ENCODE measurements around the gene DLG4.

The DLG4 gene

DNA sequence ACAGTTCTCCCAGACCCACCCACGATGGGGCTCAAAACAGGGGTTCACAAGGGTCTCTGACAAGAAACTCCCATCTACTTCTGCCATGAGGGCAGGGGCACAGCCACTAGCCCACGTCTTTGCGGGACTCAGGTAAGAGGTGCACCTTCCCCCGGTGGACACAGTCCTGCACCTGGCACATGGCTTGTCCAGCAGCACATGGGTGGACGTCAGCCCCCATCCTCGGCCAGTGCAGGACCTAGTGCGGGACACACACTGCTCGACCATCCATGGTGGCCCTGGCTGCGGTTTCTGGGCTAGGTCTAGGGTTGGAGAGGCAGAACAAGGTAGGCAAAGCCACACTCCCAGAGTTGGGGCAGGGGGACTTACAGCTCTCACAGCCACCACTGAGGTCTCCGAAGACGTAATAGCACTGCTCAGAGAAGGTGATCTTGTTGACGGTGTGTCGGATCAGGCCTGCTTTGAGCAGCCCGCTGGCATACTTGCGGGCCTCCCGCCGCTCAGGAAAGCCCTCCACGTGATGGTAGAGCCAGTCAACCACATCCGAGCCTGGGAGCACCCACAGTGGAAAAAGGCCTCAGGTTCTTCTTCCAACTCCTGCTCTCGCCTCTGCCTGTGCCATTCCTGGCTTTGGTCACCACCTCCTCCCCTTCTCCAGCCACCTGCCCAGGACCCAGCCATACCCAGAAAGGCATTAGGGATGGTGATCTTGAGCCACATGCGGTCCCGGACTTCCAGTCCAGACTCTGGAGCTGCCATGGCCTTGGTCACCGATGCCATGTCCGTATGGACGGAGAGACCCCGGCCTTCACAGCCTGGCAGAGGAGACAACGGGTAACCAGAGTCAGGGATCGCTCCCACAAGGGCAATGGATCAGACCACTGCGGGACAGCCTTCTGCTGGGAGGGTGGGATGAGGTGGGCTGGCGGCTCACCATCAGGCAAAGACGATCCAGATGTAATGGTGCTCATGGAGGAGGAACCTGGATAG, 7.4 kb upstream of the DLG4 start:
- no peak for DNase-seq

DNA sequence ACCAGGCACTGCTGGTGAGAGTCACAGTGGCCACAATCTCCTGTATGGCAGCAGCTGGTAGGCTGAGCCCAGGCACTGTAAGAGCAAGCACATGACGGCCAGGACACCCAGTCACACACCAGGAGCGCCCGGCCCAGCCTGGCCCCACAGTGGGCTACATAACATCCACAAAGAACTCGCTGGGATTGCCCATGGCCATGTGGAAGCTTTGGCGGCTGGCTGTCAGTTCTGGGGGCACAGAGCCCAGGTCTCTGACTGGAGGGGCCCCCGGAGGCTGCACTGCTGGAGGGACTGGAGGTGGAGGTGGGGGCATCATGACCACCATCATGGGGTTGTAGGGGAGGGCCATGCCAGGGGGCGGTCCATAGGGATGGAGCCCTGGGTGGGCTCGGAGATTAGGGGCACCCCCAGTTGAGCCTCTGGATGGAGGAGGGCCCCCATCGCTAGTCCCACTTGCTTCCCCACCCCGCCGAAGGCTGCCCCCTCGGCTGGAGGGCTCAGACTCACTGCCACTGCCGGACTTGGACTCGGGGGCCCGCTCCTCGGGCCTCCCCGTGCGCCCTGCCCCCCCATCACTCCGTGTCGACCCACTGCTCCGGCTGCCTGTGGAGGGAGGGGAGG, 6.2 kb upstream of the DLG4 start:
- DNase-seq = no peak

DNA sequence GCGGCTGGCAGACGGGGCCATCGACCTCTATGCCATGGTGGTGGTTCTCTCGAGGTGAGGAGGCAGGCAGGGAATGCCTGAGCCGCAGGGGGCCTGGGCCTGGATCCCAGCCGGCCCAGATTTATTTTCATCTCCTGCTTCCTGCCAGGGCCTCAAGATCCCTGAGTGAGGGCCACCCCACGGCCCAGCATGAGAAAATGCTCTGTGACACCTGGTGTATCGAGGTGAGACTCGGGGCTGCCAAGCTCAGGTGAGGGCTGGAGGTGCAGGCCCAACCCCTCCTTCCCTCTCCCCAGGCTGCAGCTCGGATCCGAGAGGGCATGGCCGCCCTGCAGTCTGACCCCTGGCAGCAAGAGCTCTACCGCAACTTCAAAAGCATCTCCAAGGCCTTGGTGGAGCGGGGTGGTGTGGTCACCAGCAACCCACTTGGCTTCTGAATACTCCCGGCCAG, 5.0 kb upstream of the DLG4 start:
- DNase-seq = no peak

DNA sequence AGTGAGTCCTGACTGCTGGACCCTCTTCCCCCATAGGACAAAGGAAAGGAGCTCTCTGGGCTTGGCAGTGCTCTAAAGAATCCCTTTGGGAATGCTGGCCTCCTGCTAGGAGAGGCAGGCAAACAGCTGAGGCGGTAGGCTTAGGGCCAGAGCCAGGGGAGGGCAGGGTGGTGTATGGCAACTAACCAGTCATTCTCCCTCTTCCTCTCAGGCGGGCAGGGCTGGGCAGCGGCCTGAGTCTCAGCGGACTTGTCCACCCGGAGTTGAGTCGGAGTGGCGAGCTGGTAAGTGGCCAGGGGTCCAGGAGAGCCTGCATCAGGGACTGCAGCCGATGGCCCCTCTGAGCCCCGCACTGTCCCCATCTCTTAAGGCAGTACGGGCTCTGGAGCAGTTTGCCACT, 4.5 kb upstream of the DLG4 start:
- DNase-seq = no peak

DNA sequence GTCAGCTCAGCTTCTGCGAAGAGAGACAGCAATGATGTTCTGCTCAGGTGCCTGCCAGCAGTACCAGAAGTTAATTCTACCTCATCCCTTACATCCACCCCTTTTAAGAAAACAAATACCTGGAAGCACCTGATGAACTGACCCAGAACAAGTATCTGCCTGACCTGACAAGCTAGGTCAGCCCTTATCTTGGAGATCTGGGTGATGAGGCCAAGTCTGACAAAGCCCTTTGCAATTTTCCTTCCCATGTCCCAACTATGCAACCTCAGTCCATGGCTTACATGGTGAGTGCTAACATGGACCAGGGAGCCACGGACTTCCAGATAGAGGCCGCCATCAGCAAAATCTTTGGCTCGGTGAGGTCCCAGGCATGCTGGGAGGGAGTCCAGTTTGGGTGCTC, 3.7 kb upstream of the DLG4 start:
- DNase-seq = no peak

DNA sequence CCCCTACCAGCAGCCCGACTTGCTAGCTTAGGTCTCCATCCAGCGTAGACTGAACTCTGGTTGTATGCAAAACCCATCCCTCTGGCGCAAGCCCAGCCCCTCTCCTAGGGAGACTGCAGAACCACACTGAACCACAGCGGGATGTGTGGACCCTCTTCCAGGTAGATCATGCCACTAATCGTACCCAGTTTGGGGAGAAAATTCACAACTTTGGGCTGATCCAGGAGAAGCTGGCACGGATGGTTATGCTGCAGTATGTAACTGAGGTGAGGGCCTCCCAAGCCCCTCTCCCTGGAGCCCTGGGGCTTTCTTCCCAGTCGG, 3.3 kb upstream of the DLG4 start:
- DNase-seq = no peak

DNA sequence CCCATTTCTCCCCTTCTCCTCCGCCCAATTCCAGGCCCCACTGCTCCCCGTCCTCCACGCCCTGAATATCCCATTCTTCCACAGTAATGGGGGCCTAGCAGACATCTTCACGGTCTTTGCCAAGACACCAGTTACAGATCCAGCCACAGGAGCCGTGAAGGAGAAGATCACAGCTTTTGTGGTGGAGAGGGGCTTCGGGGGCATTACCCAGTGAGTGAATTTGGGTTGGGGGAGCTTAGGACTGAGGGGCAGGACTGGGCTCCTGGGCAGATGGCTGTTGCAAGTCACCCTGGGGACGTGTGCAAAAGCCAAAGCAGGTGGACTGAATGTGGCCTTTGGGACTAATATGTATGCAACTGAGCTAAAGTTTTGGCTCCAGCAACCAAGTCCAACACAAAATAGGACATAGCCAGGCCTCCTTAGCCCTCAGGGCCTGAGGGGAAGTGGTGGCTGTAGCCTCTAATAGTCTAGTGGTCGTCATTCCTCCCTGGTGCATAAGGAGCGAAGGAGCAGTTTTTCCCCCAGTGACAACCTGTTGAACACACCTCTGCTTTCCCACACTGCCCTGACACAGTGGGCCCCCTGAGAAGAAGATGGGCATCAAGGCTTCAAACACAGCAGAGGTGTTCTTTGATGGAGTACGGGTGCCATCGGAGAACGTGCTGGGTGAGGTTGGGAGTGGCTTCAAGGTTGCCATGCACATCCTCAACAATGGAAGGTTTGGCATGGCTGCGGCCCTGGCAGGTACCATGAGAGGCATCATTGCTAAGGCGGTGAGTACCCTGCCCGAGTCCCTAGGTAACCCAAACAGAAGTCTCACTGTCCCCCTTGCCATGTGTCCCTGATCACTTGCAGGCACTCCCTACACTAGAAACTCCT, 2.7 kb upstream of the DLG4 start:
- DNase-seq = no peak

DNA sequence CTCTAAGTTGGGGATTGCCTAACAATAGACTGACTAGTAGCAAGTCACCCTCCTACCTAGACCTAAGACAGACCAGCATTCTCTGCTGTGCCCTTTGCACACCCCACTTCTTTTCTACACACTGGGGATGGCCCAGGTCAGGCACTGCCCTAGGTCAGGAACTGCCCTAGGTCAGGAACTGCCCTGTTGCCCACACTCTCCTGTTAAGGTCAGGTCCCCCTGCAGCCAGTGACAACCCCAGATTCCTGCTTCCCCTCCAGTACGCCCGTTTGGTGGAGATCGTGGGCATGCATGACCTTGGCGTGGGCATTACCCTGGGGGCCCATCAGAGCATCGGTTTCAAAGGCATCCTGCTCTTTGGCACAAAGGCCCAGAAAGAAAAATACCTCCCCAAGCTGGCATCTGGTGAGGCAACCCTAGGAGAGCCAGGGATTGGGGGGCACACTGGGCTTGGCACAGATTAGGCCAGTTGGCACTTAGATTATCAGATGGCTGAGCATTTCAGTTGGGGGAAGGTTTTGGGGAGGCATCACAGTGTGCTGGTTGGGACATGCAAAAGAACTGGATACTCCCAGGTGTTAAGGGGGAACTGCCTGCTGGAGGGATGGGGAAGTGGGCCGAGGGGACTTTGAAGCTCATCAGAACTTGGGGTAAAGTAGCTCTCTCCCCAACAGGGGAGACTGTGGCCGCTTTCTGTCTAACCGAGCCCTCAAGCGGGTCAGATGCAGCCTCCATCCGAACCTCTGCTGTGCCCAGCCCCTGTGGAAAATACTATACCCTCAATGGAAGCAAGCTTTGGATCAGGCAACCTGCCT, 1.8 kb upstream of the DLG4 start:
- DNase-seq = no peak

DNA sequence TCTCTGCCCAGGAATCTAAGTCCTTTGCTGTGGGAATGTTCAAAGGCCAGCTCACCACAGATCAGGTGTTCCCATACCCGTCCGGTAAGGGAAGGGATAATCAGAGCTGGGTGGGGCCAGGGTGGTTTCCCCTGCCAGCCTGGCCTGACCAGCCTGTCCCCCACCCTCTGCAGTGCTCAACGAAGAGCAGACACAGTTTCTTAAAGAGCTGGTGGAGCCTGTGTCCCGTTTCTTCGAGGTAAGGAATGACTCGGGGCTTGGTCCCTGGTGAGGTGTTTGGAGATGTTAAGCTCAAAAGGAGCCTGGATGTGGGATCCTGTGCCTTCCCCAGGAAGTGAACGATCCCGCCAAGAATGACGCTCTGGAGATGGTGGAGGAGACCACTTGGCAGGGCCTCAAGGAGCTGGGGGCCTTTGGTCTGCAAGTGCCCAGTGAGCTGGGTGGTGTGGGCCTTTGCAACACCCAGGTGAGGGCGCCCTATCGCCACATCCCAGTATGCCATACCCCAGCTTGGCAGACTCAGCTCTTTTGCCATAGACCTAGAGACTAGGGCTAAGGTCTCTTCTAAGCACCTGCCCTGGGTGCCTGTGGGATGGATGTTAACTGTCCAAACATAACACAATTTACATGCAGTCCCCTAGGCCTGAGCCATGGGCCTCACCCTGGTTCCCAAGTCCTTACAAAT, 1.1 kb upstream of the DLG4 start:
- DNase-seq = peak; percentile 62

DNA sequence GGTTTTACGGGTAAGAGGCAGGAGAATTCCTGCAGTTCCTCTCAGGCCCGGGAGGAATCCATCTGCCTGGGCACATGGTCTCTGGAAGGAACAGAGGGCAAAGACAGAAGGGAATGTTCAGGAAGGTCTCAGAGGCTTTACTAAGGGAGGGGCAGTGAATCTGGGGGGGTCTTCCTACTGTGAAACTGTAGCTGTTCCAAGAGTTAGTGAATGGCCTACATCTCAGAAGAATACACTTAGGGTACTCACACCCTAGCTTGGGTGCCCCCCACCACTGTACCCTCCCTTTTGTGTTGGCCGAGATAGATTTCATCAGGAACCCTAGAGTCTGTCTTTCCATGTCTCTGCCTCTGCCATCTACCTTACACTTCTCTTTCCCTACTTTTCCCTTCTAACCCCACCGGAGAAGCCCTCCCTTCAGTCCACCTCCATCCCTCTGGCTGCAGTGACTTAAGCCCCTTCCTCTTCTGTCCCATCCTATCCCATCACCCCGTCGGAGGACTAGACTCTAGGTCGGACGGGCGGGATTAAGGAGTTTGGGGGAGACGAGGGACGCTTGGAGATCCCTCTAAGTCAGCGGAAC, 316 bp downstream of the DLG4 start:
- DNase-seq = no peak

DNA sequence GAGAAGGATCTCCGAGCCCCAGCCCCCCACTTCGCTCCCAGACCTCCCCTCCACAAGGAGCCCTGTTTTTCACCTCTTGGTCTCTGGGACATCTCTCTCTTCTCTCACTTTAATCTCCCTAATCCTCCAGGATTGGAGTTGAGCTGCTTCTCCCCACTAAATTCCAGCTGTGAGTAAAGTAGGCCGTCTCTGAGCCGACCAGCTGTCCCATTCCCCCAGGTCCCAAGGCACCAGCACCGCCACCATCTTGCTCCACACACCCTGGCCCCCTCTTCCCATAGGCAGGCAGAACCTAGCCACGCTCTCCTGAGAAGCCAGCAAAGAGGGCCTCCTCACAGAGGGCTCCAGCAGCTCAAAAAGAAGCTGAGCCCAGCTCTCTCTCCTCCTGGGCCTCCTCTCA, 878 bp downstream of the DLG4 start:
- DNase-seq = no peak

DNA sequence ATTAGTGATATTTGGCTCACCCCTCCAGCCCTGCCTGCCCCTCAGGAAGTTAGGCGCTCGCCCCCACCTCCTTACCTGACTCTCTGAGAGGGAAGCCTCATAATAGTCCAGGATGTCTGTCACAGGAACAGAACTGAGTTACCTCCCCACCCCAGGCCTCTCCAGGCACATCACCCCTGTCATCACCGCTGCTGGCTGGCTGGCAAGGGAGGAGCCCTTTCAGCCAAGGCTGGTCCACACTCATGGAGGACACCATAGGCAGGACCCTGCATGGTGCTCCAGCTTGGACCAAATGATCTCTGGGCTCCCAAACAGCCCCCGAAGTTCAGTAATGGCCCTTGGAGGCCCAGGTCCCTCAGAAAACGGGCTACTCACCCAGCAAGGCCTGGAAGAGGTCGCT, 1.5 kb downstream of the DLG4 start:
- DNase-seq = no peak

DNA sequence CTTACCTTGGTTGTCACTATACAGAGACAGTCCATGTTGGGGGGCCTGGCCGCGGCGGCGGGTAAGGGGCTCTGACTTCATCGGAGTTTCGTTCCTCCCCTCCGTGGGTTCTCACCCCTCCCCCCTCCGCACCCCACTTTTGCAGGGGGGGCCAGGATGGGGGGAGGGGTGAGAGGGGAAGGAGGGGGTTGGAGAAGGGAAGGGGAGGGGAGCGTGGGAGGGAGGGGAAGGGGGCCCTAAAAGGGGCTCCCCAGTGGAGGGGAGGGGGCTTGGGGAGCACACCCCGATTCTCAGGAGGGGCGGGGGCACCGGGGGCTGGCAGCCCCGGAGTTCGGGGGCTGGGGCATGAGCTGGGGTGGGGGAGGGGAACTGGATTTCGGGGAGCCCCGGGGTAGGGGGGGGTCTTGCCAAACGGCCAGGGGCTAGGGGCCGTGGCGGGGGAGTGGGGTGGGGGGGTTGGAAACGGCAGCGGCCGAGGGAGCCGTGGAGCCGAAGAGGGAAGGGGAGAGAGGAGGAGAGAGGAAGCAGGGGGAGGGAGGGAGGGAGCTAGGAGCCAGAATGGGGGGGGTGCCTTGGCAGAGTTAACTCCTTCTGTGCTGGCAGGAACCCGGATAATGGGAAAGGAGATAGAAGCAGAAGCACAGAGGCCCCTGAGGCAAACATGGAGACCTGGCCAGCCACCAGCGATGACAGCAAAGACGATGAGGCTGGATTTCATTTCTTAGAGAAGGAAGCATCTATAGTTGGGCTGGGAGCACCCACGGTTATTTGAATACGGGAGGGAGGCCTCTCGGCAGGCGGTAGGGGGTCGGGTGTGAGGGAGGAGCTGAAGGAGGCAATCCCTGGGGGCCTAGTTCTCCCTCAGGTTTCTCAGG, 2.3 kb downstream of the DLG4 start:
- peak; percentile 83 for DNase-seq

DNA sequence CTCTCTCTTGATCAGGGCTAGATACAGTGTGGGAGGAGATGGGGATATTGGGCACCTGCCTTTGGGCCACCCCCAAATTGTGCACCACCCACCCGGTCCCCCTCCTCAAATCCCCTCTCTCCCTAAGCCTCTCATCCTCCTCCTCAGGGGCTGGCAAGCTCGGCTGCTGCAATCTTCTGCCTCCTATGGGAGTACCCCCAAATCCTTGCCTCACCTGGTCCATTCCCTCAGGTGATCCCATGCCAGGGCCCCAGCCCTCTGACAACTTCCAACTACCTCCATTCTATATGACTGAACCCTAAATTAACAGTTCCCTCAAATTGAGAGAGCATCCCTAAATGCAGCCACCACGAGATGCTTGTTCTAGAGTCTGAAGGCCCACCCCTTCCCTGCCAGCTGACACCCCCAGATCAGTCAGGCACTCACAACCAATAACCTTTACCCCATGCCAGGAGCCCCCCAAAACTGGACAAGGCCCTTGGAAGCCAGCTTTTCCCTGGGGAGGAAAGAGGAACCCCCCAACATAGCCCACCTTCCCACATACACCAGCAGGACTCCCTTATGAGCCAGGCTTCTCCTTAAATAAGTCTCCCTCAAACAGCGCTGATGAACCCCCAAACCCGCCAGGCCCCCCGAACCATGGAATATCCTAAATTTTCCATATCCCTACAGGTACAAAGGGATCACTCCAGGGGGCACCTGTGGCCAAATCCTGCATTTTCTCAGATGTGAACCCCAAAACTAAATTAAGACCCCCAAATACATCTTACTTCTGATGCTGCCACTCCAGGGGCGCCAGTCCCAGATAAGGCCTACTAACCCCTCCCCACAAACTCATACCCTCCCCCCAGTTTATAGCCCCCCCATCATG, 3.2 kb downstream of the DLG4 start:
- no peak for DNase-seq

DNA sequence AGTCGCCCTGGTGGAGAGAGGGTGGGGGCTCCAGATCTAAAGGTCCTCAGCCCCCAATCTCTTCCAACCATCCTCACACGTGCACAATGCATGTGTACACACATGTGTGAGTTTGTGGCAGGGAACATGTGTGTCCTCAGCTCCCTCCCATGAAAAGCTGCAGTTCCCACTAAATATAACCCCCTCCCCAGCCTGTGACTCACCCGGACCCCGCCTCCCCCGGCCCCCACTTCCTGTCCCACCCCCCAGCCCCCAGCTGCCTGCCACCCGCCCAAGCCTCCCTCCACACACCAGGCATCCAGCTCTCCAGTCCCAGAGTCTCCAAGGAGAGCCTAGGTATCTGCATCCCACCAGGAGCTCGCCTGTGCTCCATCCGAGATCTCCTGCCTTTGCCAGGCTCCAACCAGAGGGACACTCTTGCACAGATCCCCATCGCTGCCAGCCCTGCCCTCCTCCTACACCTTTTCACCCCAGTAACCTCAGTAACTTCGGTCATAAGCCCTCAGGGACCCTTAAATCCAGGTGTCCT, 3.9 kb downstream of the DLG4 start:
- DNase-seq = peak; percentile 57

DNA sequence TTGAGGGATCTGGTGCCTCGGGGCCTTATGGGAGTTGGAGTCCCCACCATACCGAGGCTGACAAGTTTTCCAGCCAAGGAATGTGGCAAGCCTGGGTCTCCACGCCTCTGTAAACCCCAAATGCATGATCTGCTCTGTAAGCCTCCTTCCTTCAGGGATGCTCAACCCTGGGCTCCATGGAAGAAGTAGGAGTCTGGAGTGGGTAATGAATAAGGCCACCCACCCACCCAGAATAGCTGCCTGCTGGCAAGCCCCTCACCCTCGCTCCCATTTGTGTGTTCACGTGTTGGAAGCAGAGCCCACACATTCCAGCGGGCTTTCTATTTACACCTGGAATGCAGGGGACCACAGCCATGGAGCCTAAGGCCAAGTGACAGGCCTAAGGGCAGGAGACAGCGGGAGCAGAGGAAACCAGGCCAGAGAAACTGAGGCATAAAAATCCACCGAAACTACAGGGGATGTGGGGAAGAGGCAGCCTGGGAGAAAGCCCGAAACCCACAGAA, 4.4 kb downstream of the DLG4 start:
- DNase-seq = no peak

DNA sequence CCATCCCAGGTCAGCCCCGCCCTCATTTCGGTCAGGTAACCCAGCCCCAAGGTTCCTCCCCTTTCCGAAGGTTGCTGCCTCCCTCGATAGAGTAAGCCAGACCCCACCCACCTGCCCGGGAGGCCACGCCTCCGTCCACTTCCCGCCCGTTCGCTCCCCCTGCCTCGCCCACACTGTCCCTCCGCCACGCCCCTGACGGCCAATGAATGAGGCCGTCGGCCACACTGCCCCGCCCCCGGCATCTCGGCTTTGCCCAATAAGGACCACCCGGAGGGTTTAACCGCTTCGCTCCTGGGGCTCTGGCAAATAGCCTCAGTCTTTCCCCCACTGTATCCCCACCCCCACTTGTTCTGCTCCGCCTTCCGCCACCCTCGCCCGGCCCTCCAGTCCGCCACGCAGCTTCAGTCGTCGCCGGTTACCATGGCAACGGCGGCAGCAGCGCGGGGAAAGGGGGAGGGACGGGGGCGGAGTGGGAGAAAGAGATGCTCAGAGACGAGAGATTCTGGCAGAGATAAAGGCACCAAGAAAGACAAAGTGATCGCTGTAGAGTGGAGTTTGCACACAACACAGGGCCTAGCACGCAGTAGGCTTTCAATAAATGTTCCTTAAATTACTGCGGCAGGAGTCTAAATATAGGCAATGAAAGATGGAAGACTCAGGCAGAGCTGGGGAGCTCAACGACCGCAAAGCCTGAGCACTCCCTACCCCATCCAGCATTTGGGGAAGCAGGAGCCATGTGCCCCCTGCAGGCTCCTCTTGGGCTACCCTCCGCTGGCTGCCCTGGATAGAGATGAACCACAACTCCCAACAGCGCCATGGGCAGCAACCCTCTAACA, 5.1 kb downstream of the DLG4 start:
- peak; percentile 98 for DNase-seq

DNA sequence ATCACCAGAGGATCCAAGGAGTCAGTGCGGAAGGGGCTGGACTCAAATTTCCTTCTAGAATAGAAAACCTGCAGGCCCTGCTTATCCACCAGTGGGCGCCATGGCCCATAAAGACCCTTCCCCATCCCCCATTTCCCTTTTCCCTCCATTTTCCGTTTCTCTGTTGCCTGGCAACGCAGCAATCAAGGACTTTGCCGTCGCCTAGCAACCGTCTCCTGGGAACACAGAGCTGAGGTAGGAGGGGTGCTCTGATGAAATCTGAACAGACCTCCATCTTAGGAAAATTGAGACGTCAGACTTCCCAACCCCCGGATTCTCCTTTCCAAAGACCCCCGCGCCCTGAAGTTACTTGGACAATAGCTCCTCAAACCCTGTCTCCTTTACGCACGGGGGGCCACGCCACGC, 5.7 kb downstream of the DLG4 start:
- DNase-seq = peak; percentile 86

All from fibroblast of skin of right biceps (primary cell).